GM18511 (cell line): ENCODE measurements around the gene HPN.
"Not testable (repeated sequence)": the region's sequence is repeated elsewhere in the genome, so short reads cannot be mapped to it uniquely, and the experiment has no call there.

Experiments used
- ATAC-seq: cut with Tn5 transposase; IDR thresholded peaks from one replicate; pipeline ENCODE4 v1.9.1; 2021; ENCODE audit warnings: mild to moderate bottlenecking, moderate library complexity; ENCODE audit not compliant: unreplicated experiment

HPN gene

DNA sequence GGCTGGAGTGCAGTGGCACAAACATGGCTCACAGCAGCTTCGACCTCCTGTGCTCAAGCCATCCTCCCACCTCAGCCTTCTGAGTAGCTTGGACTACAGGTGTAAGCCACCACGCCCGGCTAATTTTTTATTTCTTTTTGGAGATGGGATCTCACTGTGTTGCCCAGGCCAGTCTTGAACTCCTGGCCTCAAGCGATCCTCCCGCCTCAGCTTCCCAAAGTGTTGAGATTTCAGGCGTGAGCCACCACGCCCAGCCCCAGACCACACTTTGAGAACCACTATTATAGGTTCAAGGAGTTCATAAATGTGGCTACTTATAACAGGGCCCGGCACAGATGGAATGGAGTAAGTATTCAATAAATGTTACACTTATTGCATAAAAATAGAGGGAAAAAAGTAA is 14.5 kb upstream of the HPN start:
- ATAC-seq: no peak

DNA sequence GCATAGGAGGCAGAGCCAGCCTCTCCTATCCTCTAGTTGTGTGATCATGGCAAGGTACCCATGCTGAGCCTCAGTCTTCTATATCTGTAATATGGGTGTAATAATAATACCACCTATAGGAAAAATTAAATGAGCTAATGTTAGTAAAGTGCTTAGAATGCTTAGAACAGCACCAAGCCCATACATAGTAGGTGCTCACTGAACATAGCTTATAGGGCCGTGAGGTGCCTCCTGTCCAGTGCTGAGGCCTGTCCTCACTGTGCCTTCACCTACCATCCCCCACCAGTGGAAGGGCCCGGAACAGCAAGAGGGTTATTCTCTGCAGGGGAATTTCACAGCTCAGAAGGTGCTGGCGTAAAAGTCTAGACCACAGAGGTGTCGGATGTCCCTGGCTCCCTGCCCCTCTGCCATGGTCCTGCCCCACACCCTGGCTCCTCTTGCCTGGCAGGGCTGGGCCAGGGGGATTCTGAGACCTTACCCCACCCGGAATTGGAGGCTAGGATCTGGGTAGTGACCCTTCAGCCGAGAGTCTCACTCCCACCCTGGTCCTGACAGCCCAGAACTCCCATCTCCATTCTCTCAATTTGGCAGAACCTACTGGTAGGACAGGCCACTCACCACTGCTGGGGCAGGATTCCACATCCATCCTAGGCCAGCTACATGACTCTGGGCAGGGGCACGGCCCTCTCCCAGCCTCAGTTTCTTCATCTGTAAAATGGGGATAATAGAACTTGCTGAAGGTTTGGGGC is 13.5 kb upstream of the HPN start:
- ATAC-seq: no peak

DNA sequence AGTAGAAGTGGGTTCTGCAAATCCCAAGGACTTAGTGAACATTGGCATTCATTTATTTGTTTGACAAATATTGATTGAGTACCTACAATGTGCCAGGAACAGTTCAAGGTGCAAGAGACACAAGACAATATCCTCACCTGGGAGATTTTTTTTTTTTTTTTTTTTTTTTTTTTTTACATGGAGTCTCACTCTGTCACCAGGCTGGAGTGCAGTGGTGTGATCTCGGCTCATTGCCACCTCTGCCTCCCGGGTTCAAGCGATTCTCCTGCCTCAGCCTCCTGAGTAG is 13.0 kb upstream of the HPN start:
- not testable (repeated sequence) for ATAC-seq

DNA sequence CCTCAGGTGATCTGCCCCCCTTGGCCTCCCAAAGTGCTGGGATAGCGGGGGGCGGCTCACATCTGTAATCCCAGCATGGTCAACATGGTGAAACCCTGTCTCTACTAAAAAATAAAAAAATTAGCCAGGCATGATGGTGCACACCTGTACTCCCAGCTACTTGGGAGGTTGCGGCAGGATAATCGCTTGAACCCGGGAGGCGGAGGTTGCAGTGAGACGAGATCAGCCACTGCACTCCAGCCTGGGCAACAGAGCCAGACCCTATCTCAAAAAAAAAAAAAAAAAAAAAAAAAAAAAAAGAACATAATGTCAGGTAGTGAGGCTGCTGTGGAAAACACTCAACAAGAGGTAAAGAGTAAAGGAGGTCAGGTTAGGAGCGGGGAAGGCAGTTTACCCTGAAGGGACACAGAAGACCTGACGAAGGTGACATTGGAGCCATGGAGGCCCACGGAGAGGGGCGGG is 12.2 kb upstream of the HPN start:
- ATAC-seq: not testable (repeated sequence)

DNA sequence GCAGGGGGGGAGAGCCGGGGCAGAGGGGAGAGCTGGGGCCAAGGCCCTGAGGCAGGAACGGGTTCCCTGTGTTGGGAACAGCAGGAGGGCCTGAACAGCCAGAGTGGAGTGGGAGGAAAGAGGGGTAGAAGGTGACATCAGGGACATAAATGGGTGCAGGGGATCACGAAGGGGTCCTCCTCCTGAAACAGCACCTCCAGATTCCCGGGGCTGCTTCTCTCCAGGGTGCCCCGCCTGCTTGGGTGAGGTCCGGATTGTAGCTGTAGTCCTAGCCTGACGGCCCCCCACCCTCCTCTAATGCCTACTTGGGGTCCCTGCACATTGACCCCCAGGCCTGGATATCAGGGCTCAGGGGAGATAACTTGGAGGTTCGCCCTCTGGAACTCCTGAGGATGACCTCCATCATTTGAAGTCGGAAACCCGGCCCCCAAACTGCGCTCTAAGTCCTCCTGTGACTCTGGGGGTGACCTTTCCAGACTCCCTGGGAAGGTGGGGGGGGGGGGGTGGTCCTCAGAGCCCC is 11.7 kb upstream of the HPN start:
- ATAC-seq: no peak

DNA sequence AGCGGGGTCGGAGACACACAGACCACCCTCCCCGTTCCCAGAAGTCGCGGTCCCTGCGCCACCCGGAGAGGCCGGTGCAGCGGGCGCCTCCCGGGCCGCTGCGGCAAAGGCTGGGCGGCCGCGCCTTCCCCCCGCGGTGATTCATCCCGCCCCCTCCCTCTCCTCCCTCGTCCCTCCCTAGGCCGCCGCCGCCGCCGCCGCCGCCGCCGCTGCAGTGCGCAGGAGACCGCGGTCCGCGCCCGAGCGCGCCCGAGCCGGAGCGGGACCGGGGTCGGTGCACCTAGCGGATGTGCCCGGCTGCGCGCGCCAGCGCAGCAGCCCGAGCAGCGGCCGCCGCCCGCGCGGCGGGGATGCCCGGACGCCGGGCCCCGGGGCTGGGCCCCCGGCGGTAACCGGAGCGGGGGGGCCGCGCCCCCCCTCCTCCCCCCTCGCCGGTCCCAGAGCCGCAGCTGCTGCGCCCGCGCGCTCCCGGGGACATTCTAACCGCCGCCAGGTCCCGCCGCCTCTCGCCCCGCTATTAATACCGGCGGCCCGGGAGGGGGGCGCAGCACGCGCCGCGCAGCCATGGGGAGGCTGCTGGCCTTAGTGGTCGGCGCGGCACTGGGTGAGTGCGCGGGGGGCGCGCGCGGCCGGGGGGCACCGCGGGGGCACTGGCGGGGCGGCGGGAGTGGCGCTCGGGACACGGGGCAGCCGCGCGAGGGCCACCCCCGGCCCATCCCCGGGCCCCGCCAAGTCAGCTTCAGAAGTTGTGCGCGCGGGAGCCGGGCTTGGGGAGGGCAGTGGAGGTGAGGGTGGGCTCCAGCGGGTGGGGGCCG is 11.1 kb upstream of the HPN start, which contains the start of gene SCN1B:
TSS of gene SCN1B (plus strand) at position 214 of the 815 bp plus-strand sequence. CDS start at position 565, 351 bp downstream.
- no peak for ATAC-seq

DNA sequence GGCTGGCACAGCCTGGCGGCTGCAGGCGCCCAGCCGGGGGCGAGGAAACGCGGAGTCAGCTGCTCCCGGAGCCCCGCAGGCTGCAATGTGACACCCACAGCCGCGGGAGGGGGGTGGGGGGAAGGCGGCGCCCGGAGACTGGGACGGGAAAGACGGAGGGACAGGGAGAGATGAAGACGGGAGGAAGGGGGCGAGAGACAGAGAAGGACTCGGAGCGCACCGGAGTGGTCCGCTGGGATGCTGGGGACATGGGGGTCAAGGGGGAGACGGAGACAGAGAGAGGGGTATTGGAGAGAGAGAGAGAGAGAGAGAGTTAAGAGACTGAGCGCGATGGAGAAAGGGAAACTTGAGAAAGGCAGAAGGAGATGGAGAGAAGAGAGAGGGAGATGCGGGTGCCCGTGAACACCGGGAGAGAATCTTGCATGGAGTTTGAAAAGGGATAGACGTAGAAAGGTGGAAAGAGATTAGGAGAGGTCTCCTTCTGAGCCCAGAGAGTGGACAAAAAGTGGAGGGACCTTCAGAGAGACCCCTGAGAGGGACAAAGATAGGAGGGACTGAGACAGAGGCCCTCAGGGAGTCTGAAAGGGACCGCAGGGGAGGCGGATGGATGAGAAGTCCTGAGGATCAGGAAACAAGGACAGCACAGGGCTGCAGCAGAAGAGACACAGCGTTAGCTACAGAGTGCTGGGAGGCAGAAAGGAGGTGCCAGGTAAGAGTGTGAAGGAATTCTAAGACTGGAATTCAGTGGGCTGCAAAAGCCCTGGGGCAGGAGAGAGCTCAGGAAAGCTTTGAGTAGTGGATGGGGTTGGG is 10.2 kb upstream of the HPN start:
- no peak for ATAC-seq

DNA sequence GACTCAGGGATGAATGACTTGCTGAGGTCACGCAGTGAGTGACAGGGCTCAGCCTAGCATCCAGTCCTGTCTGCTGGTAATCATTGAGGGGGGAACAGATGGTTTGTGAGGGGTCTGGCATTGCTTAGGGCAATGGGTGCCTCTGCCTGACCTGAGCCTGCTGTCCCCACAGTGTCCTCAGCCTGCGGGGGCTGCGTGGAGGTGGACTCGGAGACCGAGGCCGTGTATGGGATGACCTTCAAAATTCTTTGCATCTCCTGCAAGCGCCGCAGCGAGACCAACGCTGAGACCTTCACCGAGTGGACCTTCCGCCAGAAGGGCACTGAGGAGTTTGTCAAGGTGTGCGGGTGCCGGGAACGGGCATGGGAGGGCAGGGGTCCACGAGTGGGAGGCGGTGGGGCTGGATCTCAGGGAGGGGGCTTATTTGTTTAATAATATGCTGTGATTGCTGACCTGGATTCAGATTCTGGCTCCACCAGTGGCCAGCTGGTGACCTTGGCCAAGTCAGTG is 9.1 kb upstream of the HPN start:
- no peak for ATAC-seq

DNA sequence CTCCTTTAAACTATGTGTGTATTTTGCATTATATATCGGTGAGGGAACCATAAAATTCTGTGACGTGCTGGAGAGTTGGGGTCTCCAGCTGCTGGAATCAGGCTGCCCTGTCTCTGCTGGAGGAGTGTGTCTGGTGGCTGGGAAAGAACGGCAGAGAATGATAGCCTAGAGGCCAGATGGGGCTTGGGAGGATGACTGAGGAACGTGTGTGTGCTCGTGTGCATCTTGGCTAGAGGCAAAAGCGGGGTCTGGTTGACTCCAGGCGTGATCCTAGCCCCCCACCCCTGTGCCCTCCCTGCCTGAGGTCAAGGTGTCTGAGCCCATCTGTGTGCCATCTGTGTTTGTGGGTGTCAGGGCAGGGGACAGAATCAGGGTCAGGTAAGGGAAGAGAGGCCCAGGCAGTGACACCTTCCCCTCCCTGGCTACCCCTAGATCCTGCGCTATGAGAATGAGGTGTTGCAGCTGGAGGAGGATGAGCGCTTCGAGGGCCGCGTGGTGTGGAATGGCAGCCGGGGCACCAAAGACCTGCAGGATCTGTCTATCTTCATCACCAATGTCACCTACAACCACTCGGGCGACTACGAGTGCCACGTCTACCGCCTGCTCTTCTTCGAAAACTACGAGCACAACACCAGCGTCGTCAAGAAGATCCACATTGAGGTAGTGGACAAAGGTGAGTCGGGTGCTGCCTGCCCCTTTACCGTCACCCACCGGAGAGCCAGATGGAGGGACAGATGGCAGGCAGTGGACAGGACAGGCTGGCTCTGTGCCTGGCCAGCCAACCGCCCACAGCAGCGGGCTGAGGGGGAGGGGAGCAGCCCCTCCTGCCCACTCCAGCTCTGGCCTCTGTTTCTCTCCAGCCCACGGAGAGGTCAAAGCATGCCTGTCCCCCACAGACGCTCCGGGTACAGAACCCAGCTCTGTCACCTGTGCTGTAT is 8.2 kb upstream of the HPN start:
- ATAC-seq: no peak

DNA sequence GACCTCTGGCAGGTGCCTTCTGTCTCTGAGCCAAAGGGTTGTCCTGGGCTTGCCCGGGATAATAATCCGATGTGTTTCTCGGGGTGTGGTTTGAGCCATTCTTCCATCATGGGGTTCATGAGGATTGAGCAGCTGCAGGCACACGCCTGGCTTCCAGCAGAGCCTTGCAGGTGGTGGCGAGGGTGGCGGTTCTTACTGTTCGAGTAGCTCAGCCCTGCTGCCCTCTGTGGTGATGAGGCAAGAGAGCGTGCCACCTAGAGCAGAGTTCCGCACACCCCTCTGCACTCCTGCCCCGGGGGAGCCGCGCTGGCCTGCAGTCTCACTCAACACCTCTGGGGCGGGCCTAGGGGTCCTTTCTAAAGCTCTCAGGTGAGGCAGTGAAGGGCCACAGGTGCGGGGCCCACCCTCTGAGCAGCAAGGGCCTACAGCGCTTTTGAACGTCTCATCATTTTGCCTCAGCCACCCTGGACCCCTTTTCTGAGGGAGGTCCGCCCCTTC is 7.5 kb upstream of the HPN start:
- no peak for ATAC-seq

DNA sequence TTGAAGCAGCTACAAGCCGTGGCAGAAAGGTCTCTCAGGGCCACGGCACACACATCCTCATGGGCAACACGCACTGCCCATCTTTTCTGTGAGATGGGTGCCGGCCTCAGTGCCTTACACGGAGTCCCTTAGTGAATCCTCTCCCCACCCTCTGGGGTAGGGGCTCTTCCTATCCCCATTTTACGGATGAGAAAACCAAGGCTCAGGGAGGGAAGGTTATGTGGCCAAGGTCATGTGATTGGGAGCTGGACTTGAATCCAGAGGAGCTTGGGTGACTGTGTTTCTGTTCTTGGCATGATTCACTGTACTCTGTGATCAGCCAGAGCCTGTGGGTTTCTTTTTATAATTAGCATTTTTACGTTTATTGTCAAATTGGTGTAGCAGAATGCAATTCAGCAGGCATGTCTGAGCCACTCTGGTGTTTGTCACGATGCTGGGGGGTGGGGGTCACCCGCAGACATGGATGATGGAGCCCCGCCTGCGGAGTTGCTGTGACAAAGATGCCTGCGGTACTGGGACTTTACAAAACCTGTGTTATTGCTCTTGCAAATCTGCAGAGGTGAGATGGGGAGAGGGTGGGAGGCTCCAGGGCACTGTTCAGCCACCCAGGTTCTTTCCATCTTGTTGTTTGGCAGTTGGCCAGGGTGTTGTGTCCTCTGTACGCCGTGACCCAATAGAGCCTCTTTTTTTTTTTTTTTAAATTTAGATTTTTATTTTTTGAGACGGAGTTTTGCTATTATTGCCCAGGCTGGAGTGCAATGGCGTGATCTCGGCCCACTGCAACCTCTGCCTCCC is 6.7 kb upstream of the HPN start:
- ATAC-seq: no peak

DNA sequence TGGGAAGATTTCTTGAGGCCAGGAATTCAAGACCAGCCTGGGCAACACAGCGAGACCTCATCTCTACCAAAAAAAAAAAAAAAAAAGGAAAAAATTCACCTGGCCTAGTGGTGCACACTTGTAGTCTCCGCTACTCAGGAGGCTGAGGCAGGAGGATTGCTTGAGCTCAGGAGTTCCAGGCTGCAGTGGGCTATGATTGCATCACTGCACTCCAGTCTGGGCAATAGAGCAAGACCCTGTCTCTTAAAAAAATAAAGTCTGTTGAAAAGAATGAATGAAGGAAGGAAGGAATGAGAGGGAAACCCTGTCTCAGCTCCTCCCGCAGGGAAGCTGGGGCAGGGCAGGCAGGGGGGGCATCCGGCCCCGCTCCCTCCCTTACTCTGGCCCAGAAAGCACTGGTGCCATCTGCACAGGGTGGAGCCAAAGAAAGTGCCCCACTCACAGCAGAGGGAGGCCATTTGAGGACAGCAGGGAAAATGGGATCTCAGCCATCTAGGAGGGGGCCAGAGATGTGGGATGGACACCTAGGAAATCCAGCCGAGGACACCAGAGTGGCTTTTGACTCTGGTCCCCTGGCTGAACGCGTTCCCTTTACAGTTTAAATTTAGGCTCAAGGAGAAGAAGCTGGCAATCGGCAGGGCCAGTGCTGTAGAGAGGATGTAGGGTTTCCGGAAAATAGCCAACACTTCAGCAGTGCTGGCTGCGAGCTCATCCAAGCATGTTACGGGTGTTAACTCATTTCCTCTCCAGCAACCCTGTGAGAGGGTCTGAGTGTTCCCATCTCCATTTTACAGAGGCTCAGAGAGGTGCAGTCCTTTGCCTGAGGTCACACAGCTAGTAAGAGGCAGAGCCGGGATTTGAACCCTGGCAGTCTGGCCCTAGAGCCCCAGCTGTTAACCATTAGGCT is 3.6 kb upstream of the HPN start:
- peak; percentile 77 for ATAC-seq

DNA sequence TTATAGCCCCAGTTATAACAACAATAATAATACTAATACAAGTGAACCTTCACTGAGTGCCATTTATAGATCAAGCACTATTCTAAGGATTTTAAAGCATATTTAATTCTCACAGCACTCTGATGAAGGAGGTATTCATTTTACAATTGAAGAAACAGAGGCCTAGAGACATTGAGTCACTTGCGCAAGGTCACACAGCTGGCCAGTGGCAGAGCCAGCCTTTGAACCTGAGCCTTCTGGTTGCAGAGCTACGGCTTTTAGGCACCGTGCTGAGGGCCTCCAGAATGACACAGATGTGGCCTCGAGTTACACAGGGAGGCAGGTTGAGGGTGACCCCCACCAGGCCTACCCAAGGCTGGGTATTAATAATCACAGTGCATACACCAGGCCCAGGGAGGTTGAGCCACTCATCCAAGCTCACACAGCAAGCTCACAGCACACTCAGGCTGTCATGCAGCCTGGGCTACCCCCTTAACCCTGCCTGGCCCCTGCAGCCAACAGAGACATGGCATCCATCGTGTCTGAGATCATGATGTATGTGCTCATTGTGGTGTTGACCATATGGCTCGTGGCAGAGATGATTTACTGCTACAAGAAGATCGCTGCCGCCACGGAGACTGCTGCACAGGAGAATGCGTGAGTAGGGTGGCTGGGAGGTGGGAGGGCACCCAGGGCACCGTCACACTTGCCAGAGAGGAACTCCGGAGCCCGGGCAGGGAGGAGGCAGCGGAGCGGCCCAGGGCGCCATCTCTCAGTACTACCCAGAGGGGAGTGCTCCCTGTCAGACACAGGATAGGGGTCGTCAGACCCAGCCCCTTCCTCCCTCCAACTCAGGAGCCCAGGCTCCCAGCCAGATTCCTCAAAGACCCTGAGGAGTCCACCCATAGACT is 2.7 kb upstream of the HPN start:
- no peak for ATAC-seq

DNA sequence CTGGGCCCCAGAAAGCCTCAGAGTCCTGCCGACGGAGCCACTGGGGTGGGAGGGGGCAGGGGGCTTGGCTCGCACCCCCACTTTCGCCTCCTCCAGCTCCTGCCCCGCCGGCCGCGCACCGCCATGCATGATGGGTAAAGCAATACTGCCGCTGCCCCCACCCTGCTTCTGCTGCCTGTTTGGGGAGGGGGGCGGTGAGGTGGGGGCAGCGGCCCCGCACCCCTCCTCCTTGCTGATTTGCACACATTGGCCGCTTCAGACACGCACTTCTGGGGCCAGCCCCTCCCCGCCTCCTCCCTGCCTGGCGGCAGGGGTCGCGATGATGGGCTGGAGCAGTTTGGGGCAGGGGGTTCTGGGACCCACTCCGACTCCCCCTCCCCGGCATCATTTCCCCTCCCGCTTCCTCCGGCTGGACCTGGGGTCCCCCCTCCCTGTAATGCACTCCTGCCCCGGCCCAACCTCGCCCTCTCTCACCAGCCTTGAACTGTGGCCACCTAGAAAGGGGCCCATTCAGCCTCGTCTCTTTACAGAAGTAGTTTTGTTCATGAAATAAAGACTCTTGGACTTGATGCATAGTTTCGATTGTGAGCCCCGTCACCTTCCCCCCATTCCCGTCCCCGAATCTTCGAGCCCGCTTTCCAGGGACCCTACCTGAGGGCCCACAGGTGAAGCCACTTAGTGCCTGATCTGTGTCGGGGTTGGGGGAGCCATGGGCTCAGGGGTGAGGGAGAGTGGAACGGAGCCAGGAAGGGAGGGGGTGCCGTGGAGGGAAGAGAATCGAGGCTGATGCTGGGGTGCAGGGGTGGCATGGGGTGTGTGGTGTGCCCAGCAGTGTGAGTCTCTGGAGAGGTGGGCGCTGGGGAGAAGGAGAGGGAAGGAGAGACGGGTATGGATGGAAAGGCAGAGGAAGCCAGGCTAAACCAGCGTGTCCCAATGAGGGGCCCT is 1.4 kb upstream of the HPN start:
- no peak for ATAC-seq

DNA sequence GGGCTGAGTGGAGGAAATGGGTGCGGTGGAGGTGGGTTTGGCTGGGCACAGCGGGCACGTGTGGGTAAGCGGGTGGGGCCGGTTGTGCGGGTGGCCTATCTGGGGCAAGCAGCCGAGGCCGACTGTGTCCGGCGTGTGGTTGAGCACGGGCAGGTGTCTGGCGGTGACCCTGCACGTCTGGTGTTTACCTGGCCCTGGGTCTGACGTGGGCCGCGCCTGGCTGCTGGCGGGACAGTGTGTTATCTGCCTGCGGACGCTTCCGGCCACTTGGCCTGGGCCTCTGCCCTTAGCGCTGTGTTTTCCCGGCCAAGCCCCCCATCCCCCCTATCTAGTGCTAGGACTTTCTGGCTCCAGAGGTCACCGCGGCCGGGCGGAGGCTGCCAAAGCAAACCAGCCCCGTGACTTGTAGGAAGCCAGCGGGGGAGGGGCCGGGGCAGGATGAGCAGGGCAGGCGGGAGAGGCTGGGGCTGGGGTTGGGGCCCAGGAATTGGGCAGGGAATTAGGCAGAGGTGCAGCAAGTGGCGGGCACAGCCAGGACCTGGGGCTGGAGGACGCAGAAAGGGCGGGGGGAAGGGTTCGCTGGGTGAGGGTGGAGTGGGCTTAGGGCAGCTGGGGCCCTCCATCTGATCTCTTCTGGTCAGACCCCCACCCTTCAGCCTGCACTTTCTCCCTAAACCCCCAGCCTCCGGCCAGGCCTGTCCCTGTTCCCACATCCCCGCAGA is 534 bp upstream of the HPN start:
- no peak for ATAC-seq
